ENCODE measurements around the gene MAD2L2.

DNA sequence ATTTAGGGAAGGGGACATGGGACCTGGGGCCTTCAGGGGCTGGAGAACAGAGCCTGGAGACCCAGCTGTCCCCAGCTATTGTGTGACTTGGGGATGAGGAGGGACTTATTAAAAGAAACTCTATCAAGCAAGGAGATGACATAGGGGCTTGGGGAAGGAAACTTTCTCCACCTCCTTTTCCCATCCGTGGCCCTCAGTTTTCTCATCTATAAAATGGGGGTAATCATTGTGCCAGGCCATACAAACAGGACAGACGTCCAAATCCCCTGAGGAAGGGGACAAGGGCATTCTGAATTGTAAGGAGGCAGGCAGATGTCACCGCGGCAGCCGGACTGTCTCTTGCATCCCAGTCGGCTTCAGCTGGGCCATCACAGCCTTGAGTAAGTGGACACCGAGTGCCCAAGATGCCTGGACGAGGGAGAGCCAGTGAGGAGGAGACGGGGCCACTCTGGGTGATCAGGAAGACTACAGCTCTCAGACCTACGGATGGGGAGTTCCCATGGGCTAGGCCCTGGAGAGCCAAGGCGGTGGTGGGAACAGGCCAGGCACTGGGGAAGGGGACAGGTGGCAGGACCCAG, 28.7 kb downstream of the MAD2L2 start:
- TF ChIP-seq, protein P1, sequence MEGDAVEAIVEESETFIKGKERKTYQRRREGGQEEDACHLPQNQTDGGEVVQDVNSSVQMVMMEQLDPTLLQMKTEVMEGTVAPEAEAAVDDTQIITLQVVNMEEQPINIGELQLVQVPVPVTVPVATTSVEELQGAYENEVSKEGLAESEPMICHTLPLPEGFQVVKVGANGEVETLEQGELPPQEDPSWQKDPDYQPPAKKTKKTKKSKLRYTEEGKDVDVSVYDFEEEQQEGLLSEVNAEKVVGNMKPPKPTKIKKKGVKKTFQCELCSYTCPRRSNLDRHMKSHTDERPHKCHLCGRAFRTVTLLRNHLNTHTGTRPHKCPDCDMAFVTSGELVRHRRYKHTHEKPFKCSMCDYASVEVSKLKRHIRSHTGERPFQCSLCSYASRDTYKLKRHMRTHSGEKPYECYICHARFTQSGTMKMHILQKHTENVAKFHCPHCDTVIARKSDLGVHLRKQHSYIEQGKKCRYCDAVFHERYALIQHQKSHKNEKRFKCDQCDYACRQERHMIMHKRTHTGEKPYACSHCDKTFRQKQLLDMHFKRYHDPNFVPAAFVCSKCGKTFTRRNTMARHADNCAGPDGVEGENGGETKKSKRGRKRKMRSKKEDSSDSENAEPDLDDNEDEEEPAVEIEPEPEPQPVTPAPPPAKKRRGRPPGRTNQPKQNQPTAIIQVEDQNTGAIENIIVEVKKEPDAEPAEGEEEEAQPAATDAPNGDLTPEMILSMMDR (IDR thresholded peaks at IDR 0.05; ENCODE audit: low read depth, low read length): no peak
- TF ChIP-seq EZH2phosphoT487 (IDR thresholded peaks at IDR 0.05; ENCODE audit: low read depth): no peak

Data from OCI-LY3 (cell line).